DMS 273 treated with DMSO at 0.1 percent for 48 hours (cell line): ENCODE measurements around the gene AFAP1.
"Not testable (repeated sequence)": the region's sequence is repeated elsewhere in the genome, so short reads cannot be mapped to it uniquely, and the experiment has no call there.

Experiments used
- DNase-seq: peaks from one replicate; lab custom pipeline; 2025; lab: John Stamatoyannopoulos, UW

Gene AFAP1

GRCh38 chr4:7945709-7946380, 6.2 kb upstream of the AFAP1 start:
- no peak for DNase-seq

- DNase-seq = no peak
These were observed 5.0 kb upstream of the AFAP1 start for GRCh38 chr4:7944599-7945220.

GRCh38 chr4:7943688-7944087, 4.0 kb upstream of the AFAP1 start:
- not testable (repeated sequence) for DNase-seq

- no peak for DNase-seq
These were observed 3.5 kb upstream of the AFAP1 start for GRCh38 chr4:7943211-7943610.

- no peak for DNase-seq
These were observed 2.4 kb upstream of the AFAP1 start for GRCh38 chr4:7941965-7942496.

GRCh38 chr4:7941111-7941964, 1.7 kb upstream of the AFAP1 start:
- no peak for DNase-seq

GRCh38 chr4:7938609-7939376, 868 bp downstream of the AFAP1 start:
- DNase-seq = no peak

- no peak for DNase-seq
These were observed 1.4 kb downstream of the AFAP1 start for GRCh38 chr4:7938266-7938608.

GRCh38 chr4:7937006-7937405, 2.7 kb downstream of the AFAP1 start:
- DNase-seq = no peak

- DNase-seq = no peak
These were observed 5.8 kb downstream of the AFAP1 start for GRCh38 chr4:7933651-7934510.

- DNase-seq = no peak
These were observed 7.4 kb downstream of the AFAP1 start for GRCh38 chr4:7932287-7932686.

- DNase-seq = no peak
These were observed 10.3 kb downstream of the AFAP1 start for GRCh38 chr4:7929118-7929951.

- DNase-seq = no peak
These were observed 10.9 kb downstream of the AFAP1 start for GRCh38 chr4:7928711-7929110.

- no peak for DNase-seq
These were observed 12.8 kb downstream of the AFAP1 start for GRCh38 chr4:7926822-7927221.

- DNase-seq = no peak
These were observed 15.1 kb downstream of the AFAP1 start for GRCh38 chr4:7924570-7924969.

GRCh38 chr4:7924163-7924562, 15.5 kb downstream of the AFAP1 start:
- DNase-seq = no peak

GRCh38 chr4:7922466-7922865, 17.2 kb downstream of the AFAP1 start:
- DNase-seq = no peak

GRCh38 chr4:7918981-7919380, 20.7 kb downstream of the AFAP1 start:
- no peak for DNase-seq

- DNase-seq = not testable (repeated sequence)
These were observed 21.5 kb downstream of the AFAP1 start for GRCh38 chr4:7918187-7918586.

GRCh38 chr4:7917669-7918068, 22.0 kb downstream of the AFAP1 start:
- DNase-seq = no peak
